OCI-LY7 (cell line): ENCODE measurements around the gene TRIM9. TPM values are rescaled to one million over a fixed set of nuclear protein-coding genes. Genes with fewer than 3 reads are reported as not detected.

Experiments used
- BruUV-seq: library from RNA; stranded (reverse); fragments of 400-500 nt; replicated peaks from 2 replicates; lab custom pipeline; 2021; lab: Mats Ljungman, UMichigan
- CTCF ChIA-PET: fragments of 300-600 bp; sonication (Branson Sonifier 250); formaldehyde crosslinking; loops from one replicate; lab custom pipeline; 2022; ENCODE audit warnings: antibody characterized with exemption; ENCODE audit not compliant: unreplicated experiment; lab: Charles Lee
- POLR2A ChIA-PET: fragments of 300-600 bp; sonication (Branson Sonifier 250); formaldehyde crosslinking; loops from one replicate; lab custom pipeline; 2022; ENCODE audit warnings: antibody characterized with exemption; lab: Charles Lee
- DNase-seq: peaks from one replicate; pipeline ENCODE4 v3.0.0-alpha.2; 2015; ENCODE audit warnings: low spot score
- H2AFZ ChIP-seq: fragments of 200-600 bp; sonication (generic), shearing (Covaris generic); 2 replicates; pipeline ENCODE4 v1.6.1; 2014; ENCODE audit warnings: mild to moderate bottlenecking, antibody characterized with exemption, low read length, moderate library complexity
- H3K27ac ChIP-seq: fragments of 200-600 bp; sonication (generic); 2 replicates; pipeline ENCODE4 v1.5.1; 2014; ENCODE audit warnings: mixed run types, low read depth, mild to moderate bottlenecking, moderate library complexity, low read length, inconsistent platforms; ENCODE audit not compliant: poor library complexity, severe bottlenecking
- H3K36me3 ChIP-seq: fragments of 200-600 bp; sonication (generic); 2 replicates; pipeline ENCODE4 v1.6.1; 2014; ENCODE audit warnings: mild to moderate bottlenecking, antibody characterized with exemption, low read length, moderate library complexity, mixed read lengths; ENCODE audit not compliant: insufficient read depth
- H3K4me1 ChIP-seq: fragments of 200-600 bp; sonication (generic); 2 replicates; pipeline ENCODE4 v1.5.1; 2014; ENCODE audit warnings: mild to moderate bottlenecking, low read length; ENCODE audit not compliant: insufficient read depth, poor library complexity, severe bottlenecking
- H3K4me2 ChIP-seq: fragments of 200-600 bp; sonication (generic); 2 replicates; pipeline ENCODE4 v1.6.1; 2014; ENCODE audit warnings: mild to moderate bottlenecking, low read length
- H3K4me3 ChIP-seq: fragments of 200-600 bp; sonication (generic); 2 replicates; pipeline ENCODE4 v1.5.1; 2014; ENCODE audit warnings: mild to moderate bottlenecking, low read depth, low read length; ENCODE audit not compliant: poor library complexity, severe bottlenecking
- H3K79me2 ChIP-seq: fragments of 200-600 bp; sonication (generic); 2 replicates; pipeline ENCODE4 v1.6.1; 2016; ENCODE audit warnings: low read depth, mild to moderate bottlenecking, low read length, moderate library complexity, mixed read lengths; ENCODE audit not compliant: insufficient read depth
- H3K9me2 ChIP-seq: fragments of 200-600 bp; sonication (generic); 2 replicates; pipeline ENCODE4 v1.6.1; 2016; ENCODE audit warnings: mild to moderate bottlenecking, low read length, mixed read lengths; ENCODE audit not compliant: insufficient read depth
- H3K9me3 ChIP-seq: fragments of 200-600 bp; sonication (generic); 2 replicates; pipeline ENCODE4 v1.6.1; 2014; ENCODE audit warnings: mild to moderate bottlenecking, mixed run types, low read length, mixed read lengths
- H4K20me1 ChIP-seq: fragments of 200-600 bp; sonication (generic); 2 replicates; pipeline ENCODE4 v1.6.1; 2014; ENCODE audit warnings: mild to moderate bottlenecking, antibody characterized with exemption, low read length, moderate library complexity, mixed read lengths; ENCODE audit not compliant: insufficient read depth
- EZH2phosphoT487 ChIP-seq: fragments of 200-600 bp; sonication (generic); IDR thresholded peaks from 2 replicates; pipeline ENCODE4 v1.6.1; 2018; ENCODE audit warnings: low read depth, borderline replicate concordance, mild to moderate bottlenecking, mixed run types, antibody characterized with exemption, low read length, moderate library complexity, mixed read lengths
- intact Hi-C: fragments of 100-400 bp; cut with micrococcal nuclease; formaldehyde crosslinking; loops from one replicate; pipeline ENCODE4 v1.10.0; 2022; ENCODE audit not compliant: unreplicated experiment
- total RNA-seq, 2 experiments: library from RNA; depleted of rRNA in 1 of 2; stranded (reverse); fragments of >200 nt in 1 of 2; shearing (Covaris generic) in 1 of 2; gene quantifications; 2 replicates each; pipeline ENCODE4 v1.2.3, GENCODE V29; 2014 to 2022
- TF ChIP-seq, protein P1 (sequence below): fragments of 200-600 bp; sonication (generic); conservative IDR thresholded peaks from 2 replicates; pipeline ENCODE4 v1.5.1; 2014; ENCODE audit warnings: mild to moderate bottlenecking, antibody characterized with exemption, low read length, moderate library complexity, mixed read lengths

TRIM9 gene
- total RNA-seq, 2 experiments from 2014 or later, result 1.4 to 7.9 TPM

DNA sequence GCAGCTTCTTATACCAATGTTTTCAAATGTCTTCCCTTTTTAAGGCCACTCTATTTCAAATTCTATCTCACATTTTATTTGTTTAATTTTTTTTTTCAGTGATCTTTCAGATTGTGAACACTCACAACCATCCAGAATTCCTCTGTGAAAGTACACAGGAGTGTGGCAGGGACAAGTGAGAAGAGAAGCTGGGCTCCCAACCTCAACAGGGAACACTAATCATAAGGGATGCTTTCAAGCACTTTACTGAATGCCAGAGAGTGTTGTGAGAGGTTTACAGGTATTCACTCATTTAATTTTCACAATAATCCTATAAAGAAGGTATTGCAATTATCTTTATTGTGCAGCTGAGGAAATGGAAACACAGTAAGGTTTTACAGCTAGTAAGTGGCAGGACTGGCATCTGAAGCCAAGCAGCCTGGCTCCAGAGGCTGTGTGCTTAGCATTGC is 90.5 kb downstream of the TRIM9 start:
- CTCF ChIA-PET, result no interaction called here
- intact Hi-C loops, result no loop called here
- Histone ChIP-seq H3K27ac (no peak overlapping the region), H3K79me2 (no peaks in the 10 kb centered on the region), H2AFZ (no peak overlapping the region), H3K4me2 (no peak overlapping the region), H3K9me3 (no peaks in the 10 kb centered on the region), H3K4me3 (no peak overlapping the region), H3K36me3 (no peaks in the 10 kb centered on the region), H3K4me1 (no peaks in the 10 kb centered on the region), H4K20me1 (no peaks in the 10 kb centered on the region), H3K9me2 (no peaks in the 10 kb centered on the region)
- no TSS peak for BruUV-seq
- TF ChIP-seq, protein P1, sequence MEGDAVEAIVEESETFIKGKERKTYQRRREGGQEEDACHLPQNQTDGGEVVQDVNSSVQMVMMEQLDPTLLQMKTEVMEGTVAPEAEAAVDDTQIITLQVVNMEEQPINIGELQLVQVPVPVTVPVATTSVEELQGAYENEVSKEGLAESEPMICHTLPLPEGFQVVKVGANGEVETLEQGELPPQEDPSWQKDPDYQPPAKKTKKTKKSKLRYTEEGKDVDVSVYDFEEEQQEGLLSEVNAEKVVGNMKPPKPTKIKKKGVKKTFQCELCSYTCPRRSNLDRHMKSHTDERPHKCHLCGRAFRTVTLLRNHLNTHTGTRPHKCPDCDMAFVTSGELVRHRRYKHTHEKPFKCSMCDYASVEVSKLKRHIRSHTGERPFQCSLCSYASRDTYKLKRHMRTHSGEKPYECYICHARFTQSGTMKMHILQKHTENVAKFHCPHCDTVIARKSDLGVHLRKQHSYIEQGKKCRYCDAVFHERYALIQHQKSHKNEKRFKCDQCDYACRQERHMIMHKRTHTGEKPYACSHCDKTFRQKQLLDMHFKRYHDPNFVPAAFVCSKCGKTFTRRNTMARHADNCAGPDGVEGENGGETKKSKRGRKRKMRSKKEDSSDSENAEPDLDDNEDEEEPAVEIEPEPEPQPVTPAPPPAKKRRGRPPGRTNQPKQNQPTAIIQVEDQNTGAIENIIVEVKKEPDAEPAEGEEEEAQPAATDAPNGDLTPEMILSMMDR, result no peak
- TF ChIP-seq EZH2phosphoT487, result no peak
- POLR2A ChIA-PET, result interaction anchor here (0.8 to 1.7 kb wide), 3 partner anchors 14 to 26 kb away, joined by 3 to 5 read pairs (median 3); no protein-coding TSS in a partner anchor
- no peak for DNase-seq

DNA sequence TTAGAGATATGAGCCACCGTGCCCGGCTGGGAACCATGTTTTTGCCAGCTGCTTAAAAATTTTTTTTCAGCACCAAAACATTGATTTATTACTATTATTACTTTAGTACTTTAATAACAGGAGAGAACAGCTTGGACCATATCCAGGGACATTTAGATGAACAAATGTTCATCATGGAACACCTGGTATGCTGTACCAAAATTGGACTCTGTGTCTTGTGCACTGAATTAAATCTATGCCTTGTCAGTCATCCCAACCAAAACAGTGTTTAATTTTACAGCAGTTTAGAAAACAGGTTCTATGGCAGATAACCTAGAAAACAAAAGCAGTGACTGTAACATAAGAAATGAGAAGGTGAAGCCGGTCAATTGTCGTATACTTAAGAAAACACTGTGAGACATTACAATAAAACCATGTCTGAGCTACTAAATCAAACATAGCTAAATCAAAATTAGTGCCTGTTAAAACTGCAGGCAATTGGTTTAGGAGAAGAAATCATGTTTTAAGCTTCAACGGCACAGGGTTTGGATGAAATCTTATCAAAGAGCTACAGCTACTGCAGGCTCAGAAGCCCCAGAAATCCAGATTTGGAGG is 92.4 kb downstream of the TRIM9 start:
- H2AFZ ChIP-seq, result no peak overlapping the region
- no peaks in the 10 kb centered on the region for H3K9me3 ChIP-seq
- no peak overlapping the region for H3K27ac ChIP-seq
- intact Hi-C loops, result no loop called here
- no TSS peak for BruUV-seq
- no peaks in the 10 kb centered on the region for H4K20me1 ChIP-seq
- H3K9me2 ChIP-seq, result no peaks in the 10 kb centered on the region
- DNase-seq, result no peak
- no peaks in the 10 kb centered on the region for H3K36me3 ChIP-seq
- no peak overlapping the region for H3K4me2 ChIP-seq
- no peaks in the 10 kb centered on the region for H3K4me1 ChIP-seq
- no peaks in the 10 kb centered on the region for H3K79me2 ChIP-seq
- ChIA-PET CTCF (no interaction called here), POLR2A (interaction anchor here (1.0 to 1.5 kb wide), 3 partner anchors 10 to 35 kb away, joined by 3 to 9 read pairs (median 3); no protein-coding TSS in a partner anchor)
- no peak for TF ChIP-seq EZH2phosphoT487
- TF ChIP-seq, protein P1, result no peak
- H3K4me3 ChIP-seq, result no peak overlapping the region

DNA sequence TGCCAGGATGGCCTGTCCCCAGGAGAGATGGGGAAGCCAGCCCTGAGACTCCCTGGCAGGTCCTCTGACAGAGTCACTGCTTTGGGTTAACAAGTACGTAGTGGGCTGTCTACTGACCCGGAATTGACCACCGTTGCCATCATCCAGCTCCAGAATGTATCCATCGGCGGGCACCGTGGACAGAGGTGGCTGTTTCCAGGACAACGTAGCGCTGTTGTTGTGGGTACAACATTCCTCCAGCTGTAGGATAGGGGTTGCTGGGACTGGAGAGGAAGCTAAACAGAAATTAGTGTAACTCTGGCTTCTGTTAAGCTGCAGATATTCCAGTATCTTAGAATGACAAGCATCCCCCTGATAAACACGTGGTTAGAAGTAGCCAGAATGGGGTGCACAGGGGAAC is 94.3 kb downstream of the TRIM9 start:
- no peak overlapping the region for H3K4me2 ChIP-seq
- H3K9me3 ChIP-seq, result no peaks in the 10 kb centered on the region
- no peaks in the 10 kb centered on the region for H4K20me1 ChIP-seq
- no peaks in the 10 kb centered on the region for H3K36me3 ChIP-seq
- ChIA-PET POLR2A (interaction anchor here (0.6 to 1.1 kb wide), 3 partner anchors 21 to 693 kb away, joined by 3 read pairs; no protein-coding TSS in a partner anchor), CTCF (no interaction called here)
- no peak overlapping the region for H3K4me3 ChIP-seq
- no peaks in the 10 kb centered on the region for H3K79me2 ChIP-seq
- no peak for TF ChIP-seq EZH2phosphoT487
- TF ChIP-seq, protein P1, result no peak
- no peak overlapping the region for H2AFZ ChIP-seq
- H3K9me2 ChIP-seq, result no peaks in the 10 kb centered on the region
- H3K4me1 ChIP-seq, result no peaks in the 10 kb centered on the region
- DNase-seq, result no peak
- H3K27ac ChIP-seq, result no peak overlapping the region
- no TSS peak for BruUV-seq
- intact Hi-C loops, result no loop called here
